ENCODE measurements around the gene RABGEF1. TPM values are rescaled to one million over a fixed set of nuclear protein-coding genes. Genes with fewer than 3 reads are reported as not detected.
"Not testable (repeated sequence)": the region's sequence is repeated elsewhere in the genome, so short reads cannot be mapped to it uniquely, and the experiment has no call there.

The RABGEF1 gene
- total RNA-seq, 2 experiments from 2014 or later, result 24.7 to 25.8 TPM

DNA sequence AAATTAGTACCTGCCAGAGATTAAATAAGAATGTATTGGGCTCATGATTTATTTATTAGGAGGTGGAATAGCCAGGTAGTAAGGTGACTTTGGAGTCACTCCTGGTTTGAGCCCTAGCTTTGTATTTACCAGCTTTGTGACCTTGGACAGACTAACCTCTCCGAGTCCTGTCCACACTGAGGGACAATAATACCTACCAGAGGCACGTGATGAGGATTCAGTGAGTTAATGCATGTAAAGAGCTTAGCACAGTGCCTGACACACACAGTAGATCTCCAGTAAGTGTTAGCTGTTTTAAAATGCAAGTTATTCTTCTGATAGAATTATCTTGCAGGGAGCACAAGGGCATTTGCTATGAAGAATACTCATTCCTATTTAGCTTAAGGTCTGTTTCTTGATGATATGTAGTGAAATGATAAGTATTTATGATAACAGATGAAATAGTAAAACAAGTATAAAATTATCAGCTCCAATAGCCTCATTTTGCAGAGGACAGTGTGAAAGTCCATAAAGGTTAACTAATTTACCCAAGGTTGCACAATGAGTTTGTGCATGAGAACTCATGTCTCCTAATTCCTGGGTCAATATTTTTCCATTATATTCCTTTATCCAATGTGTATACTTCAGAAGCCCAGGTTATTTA lies 36.4 kb downstream of the RABGEF1 start:
- Mint-ChIP-seq H3K4me3 (no peak overlapping the region), H3K36me3 (peaks cover 24% of the 10 kb centered on the region), H3K27ac (no peak overlapping the region), H3K4me1 (peaks cover 12% of the 10 kb centered on the region), H3K27me3 (no peaks in the 10 kb centered on the region), H3K9me3 (no peaks in the 10 kb centered on the region)
- DNase-seq (no peak), ATAC-seq (ENCODE audit: low read depth) (no peak)
- POLR2A ChIA-PET, result no interaction called here

GRCh38 chr7:66778201-66778600 lies 37.7 kb downstream of the RABGEF1 start:
- Mint-ChIP-seq H3K27ac (no peak overlapping the region), H3K4me1 (peaks cover 13% of the 10 kb centered on the region), H3K4me3 (no peak overlapping the region), H3K36me3 (peaks cover 24% of the 10 kb centered on the region), H3K27me3 (no peaks in the 10 kb centered on the region), H3K9me3 (no peaks in the 10 kb centered on the region)
- ATAC-seq (ENCODE audit: low read depth) (no peak), DNase-seq (no peak)
- POLR2A ChIA-PET, result no interaction called here

DNA sequence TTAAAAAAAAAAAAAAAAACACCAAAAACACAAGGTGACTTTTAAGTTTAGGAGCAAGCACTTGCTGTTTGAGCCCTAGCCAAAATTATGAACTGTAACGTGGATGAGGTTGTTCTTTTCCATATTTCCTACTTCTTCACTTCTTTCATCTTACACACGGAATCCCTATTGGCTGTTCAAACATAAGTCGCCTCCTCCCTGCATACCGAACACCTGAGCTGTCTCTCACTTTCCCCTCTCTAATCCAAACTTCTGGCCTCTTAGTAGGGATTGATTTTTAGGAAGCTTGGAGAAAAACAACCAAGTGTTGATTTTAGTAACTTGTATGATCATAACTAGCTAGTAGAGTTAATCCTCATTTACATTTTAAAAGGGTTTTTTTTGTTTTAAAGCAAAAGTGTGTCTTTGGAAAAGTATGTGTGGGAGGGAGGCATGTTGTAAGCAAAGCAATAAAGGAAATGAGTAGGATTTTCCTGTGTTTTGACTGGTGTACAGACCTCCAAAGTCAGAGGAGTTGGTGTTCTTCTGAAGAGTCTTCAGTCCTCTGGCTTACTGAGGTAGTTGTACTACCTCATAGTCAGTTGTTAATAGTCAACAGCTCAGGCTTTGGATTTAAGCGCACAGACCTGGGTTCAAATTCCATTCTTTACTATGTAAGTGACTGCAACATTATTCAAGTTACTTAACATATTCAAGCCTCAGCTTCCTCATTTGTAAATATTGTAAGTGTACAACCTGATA lies 39.3 kb downstream of the RABGEF1 start:
- ATAC-seq (ENCODE audit: low read depth) (no peak), DNase-seq (no peak)
- POLR2A ChIA-PET, result interaction anchor here (0.7 kb wide), 1 partner anchor 10 kb away, joined by 3 read pairs; no protein-coding TSS in a partner anchor
- Mint-ChIP-seq H3K4me1 (peaks cover 13% of the 10 kb centered on the region), H3K36me3 (peaks cover 30% of the 10 kb centered on the region), H3K27ac (no peak overlapping the region), H3K27me3 (no peaks in the 10 kb centered on the region), H3K9me3 (no peaks in the 10 kb centered on the region), H3K4me3 (no peak overlapping the region)

DNA sequence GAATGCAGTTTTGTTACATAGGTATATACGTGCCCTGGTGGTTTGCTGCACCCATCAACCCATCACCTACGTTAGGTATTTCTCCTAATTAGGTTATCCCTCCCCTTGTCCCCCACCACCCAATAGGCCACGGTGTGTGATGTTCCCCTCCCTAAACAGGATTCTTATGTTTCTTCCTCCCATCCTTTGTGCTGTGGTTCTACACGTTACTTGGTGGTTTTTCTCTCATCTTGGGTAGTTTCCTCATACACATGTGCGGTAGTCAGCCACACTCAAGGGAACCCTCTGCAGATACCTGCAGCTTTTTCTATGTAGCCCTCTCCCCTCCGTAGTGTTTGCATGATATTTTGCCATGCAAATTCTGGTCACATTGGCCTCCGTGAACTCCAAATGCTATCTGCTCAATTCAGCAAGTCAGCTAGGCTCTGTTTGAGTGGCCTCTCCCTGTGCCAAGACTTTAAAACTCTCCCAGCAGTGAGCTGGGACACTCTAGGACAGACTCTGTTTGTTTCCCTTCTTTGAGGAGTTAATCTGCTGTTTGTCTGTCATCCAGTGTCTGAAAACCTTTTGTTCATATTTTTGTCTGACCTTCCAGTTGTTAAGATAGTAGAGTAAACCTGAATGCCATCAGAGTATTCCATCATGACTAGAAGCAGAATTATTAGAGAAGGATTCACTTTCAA lies 41.0 kb downstream of the RABGEF1 start:
- H3K4me3 Mint-ChIP-seq, result no peak overlapping the region
- H3K36me3 Mint-ChIP-seq, result peaks cover 30% of the 10 kb centered on the region
- H3K27me3 Mint-ChIP-seq, result no peaks in the 10 kb centered on the region
- H3K9me3 Mint-ChIP-seq, result no peaks in the 10 kb centered on the region
- POLR2A ChIA-PET, result no interaction called here
- ATAC-seq (ENCODE audit: low read depth) (no peak), DNase-seq (no peak)
- H3K27ac Mint-ChIP-seq, result peak overlapping the region; percentile 51
- peaks cover 13% of the 10 kb centered on the region for H3K4me1 Mint-ChIP-seq

GRCh38 chr7:66782875-66783274 lies 42.3 kb downstream of the RABGEF1 start:
- H3K27me3 Mint-ChIP-seq; DNase-seq; H3K4me3 Mint-ChIP-seq; H3K27ac Mint-ChIP-seq; H3K9me3 Mint-ChIP-seq; POLR2A ChIA-PET; ATAC-seq (ENCODE audit: low read depth): not testable (repeated sequence)
- Mint-ChIP-seq H3K36me3 (peaks cover 34% of the 10 kb centered on the region), H3K4me1 (peaks cover 11% of the 10 kb centered on the region)

GRCh38 chr7:66783887-66784595 lies 43.5 kb downstream of the RABGEF1 start:
- H3K9me3 Mint-ChIP-seq; H3K4me3 Mint-ChIP-seq; ATAC-seq (ENCODE audit: low read depth); H3K27ac Mint-ChIP-seq; DNase-seq; H3K27me3 Mint-ChIP-seq; H3K4me1 Mint-ChIP-seq; POLR2A ChIA-PET: not testable (repeated sequence)
- H3K36me3 Mint-ChIP-seq, result peaks cover 32% of the 10 kb centered on the region

DNA sequence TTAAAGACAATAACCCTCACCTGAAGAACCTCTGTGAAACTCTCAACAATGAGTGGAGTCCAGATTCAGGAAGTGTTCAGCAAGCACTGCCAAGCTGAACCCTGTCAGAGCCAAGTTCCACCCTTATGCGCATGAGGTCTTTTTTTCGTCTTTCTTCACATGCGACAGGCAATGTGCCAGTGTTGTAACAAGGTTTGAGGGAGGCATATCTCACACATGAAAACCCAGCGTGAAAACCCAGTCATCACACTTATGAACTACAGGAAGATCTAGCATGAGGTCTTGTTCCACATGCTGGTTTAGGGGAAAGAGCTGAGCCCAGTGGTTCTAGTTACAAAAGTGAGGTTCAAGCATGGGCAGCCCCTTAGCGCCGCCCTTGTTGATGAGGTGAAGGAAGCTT lies 49.7 kb downstream of the RABGEF1 start:
- Mint-ChIP-seq H3K4me1 (no peaks in the 10 kb centered on the region), H3K36me3 (peaks cover 20% of the 10 kb centered on the region), H3K27ac (no peak overlapping the region), H3K9me3 (no peaks in the 10 kb centered on the region), H3K27me3 (no peaks in the 10 kb centered on the region), H3K4me3 (no peak overlapping the region)
- POLR2A ChIA-PET, result no interaction called here
- ATAC-seq (ENCODE audit: low read depth) (no peak), DNase-seq (no peak)

DNA sequence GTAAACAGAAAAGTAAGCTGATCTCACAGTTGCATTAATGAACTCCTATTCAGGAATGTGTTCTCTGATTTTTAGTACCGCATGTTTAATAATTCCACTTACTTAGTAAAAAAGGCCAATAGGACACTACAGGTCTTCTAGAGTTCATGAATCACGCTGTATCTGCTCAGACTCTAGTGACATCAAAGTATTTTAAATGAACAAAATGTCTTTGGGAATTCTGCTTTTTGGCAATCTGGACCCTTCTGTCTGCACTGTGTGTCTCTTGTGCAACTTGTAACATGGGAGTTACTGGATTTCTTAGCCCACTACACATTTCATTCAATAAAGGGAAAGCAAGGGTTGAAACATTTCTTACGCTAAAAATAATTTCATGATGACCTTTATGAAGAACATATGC lies 50.2 kb downstream of the RABGEF1 start:
- Mint-ChIP-seq H3K9me3 (no peaks in the 10 kb centered on the region), H3K27me3 (no peaks in the 10 kb centered on the region), H3K36me3 (peaks cover 19% of the 10 kb centered on the region), H3K27ac (no peak overlapping the region), H3K4me3 (no peak overlapping the region), H3K4me1 (no peaks in the 10 kb centered on the region)
- ATAC-seq (ENCODE audit: low read depth) (no peak), DNase-seq (no peak)
- POLR2A ChIA-PET, result no interaction called here

DNA sequence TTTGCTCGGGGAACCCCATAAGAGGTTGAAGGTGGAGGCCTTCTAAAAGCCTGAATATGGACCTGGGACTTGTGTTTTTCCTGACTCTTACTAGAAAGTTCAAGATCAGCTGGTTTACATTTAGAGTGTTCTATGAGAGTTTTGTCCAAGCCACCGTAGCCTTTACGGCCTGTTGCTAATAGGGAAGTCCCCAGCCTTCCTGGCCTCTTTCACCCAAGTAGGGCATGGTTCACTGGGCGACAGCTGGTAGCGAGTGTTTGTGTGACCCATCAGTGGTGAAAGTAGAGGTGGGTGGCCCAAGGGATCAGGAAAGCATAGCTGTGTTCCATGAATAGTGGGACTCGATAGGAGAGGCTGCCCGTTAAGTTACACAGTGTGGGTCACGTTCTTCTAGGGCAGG lies 60.1 kb downstream of the RABGEF1 start:
- peaks cover 19% of the 10 kb centered on the region for H3K36me3 Mint-ChIP-seq

GRCh38 chr7:66804001-66804400 lies 63.5 kb downstream of the RABGEF1 start:
- Mint-ChIP-seq H3K9me3 (no peaks in the 10 kb centered on the region), H3K27me3 (no peaks in the 10 kb centered on the region), H3K4me1 (no peaks in the 10 kb centered on the region), H3K4me3 (no peak overlapping the region), H3K36me3 (peaks cover 25% of the 10 kb centered on the region), H3K27ac (no peak overlapping the region)
- ATAC-seq (ENCODE audit: low read depth) (no peak), DNase-seq (no peak)
- POLR2A ChIA-PET, result no interaction called here

More for the DNA sequence above, 60.1 kb downstream of the RABGEF1 start:
- DNase-seq (no peak), ATAC-seq (ENCODE audit: low read depth) (no peak)
- POLR2A ChIA-PET, result no interaction called here
- H3K27ac Mint-ChIP-seq, result no peak overlapping the region
- H3K9me3 Mint-ChIP-seq, result no peaks in the 10 kb centered on the region
- no peak overlapping the region for H3K4me3 Mint-ChIP-seq
- H3K4me1 Mint-ChIP-seq, result no peaks in the 10 kb centered on the region
- no peaks in the 10 kb centered on the region for H3K27me3 Mint-ChIP-seq

DNA sequence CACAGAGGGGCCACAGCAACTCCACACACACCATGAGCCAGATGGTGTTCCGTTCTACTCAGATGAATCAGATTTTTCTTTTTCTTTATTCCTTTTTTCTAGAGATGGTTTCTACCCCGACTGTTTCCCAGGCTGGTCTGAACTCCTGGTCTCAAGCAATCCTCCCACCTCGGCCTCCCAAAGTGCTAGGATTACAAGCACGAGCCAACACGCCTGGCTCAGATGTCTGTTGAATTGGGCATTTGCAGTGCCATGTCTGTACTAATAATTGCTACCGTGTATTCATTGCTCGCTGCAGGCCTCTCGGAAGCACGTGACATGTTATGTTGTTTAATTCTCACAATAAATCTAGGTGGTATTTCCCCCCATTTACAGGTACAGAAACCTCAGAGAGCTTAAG lies 67.2 kb downstream of the RABGEF1 start:
- POLR2A ChIA-PET, result interaction anchor here (0.6 kb wide), 1 partner anchor 176 kb away, joined by 3 read pairs; no protein-coding TSS in a partner anchor
- H3K4me3 Mint-ChIP-seq, result no peak overlapping the region
- H3K27ac Mint-ChIP-seq, result no peak overlapping the region
- no peaks in the 10 kb centered on the region for H3K9me3 Mint-ChIP-seq
- ATAC-seq (ENCODE audit: low read depth), result no peak
- no peaks in the 10 kb centered on the region for H3K4me1 Mint-ChIP-seq
- no peaks in the 10 kb centered on the region for H3K27me3 Mint-ChIP-seq
- H3K36me3 Mint-ChIP-seq, result peaks cover 22% of the 10 kb centered on the region
- no peak for DNase-seq

DNA sequence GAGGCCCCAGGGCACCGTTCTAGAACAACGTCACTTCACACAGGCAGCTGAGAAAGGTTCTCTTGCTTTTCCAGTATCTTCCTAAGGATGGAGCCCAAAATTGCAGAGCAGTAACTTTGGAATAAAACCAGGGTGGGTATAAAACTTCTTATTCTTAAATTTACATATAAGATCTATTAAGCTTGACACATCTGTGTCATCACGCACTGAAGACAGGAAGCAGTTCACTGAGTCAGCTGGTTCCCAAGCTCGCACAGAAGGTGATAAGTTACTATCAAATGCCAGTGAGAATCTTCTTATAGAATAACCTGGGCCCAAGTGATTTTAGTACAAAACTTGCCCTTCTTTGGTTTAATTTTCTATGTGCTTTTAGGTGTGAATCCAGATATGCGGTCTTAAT lies 70.2 kb downstream of the RABGEF1 start:
- H3K9me3 Mint-ChIP-seq, result no peaks in the 10 kb centered on the region
- H3K36me3 Mint-ChIP-seq, result peaks cover 21% of the 10 kb centered on the region
- H3K27me3 Mint-ChIP-seq, result no peaks in the 10 kb centered on the region
- H3K4me3 Mint-ChIP-seq, result no peak overlapping the region
- H3K27ac Mint-ChIP-seq, result no peak overlapping the region
- POLR2A ChIA-PET, result no interaction called here
- DNase-seq (no peak), ATAC-seq (ENCODE audit: low read depth) (no peak)
- H3K4me1 Mint-ChIP-seq, result peaks cover 1% of the 10 kb centered on the region

DNA sequence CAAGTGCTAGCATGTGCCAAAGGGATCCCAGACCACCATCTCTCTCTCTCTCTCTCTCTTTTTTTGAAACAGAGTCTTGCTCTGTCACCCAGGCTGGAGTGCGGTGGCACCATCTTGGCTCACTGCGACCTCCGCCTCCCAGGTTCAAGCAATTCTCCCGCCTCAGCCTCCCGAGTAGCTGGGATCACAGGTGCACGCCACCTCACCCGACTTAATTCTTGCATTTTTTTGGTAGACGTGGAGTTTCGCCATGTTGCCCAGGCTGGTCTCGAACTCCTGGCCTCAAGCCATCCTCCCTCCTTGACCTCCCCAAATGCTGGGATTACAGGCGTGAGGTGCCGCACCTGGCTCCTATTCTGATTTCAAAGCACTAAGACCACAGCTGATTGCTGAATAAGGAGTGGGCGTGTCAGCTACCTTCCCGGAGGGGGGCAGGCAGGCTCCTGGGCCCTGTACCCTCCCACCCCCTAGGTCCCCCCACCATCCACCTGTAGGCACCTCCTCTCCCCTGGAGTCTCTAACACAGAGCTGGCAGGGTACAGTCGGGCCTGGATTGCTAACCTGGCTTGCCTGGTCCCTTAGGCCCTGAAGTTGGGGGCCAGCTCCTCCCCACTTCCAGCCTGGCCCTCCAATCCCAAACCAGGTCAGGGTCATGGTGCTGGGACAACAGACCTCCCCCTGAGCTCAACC lies 74.8 kb downstream of the RABGEF1 start:
- H3K27me3 Mint-ChIP-seq; H3K36me3 Mint-ChIP-seq; H3K9me3 Mint-ChIP-seq; ATAC-seq (ENCODE audit: low read depth); POLR2A ChIA-PET; H3K4me1 Mint-ChIP-seq; H3K27ac Mint-ChIP-seq; DNase-seq; H3K4me3 Mint-ChIP-seq: not testable (repeated sequence)
